Measurements from ENCODE around the gene REX1BD.
"Not testable (repeated sequence)": the region's sequence is repeated elsewhere in the genome, so short reads cannot be mapped to it uniquely, and the experiment has no call there.

The REX1BD gene

DNA sequence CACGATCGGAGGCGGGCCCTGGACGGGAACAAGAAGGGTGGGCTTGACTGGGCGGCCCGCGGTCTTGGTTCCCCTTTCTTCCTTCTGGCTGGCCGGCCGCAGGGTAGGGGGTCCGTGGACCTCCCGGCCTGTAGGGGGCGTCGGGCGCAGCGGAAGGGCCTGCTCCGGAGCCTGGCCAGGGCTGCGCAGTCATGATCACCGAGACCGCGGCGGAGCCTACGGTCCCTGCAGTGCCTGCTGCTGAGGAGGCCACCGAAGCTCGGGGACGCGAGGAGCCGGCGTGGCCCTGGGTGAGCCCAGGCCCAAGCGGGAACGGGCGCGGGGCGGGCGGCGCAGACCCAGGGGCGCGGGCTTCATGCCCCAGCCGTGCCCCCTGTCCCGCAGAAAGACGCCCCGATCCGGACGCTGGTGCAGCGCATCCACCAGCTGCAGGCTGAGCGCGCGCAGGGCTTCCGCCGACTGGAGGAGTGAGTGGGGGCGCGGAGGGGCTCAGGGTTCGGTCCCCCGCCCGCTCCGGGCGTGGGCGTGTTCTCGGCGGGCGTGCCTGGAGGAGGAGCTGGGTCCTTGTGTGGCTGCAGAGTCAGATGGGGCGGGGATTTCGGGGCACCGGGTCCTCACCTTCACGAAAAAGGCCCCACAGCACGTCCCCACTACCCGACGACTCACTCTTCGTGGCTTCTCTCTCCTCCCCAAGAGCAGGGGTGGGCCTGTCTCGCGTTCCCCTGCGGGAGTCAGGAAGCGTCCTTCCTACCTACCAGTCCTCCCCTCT lies at the start of gene REX1BD:
REX1BD (plus strand) TSS at position 188 of the 769 bp plus-strand sequence; CDS start at position 192, 4 bp downstream.
- peak; percentile 36 for DNase-seq

DNA sequence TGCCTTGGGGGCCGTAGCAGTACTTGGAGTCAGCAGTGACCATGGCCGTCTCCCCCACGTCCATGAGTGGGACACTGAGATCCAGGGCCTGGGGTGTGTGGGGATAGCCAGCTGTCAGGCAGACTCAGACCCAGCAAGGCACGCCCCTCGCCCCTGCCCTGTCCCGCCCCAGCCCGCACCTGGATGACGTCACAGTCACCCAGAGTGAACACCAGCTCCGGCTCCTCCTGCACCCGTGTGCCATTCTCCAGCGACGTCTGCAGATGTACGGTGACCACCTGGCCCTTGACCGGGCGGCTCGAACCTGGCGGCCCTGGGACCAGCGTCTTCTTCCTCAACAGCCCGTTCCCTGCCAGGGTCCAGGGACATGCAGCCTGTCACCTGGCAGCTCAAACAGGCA lies 49.2 kb upstream of the REX1BD start:
- DNase-seq, result no peak

DNA sequence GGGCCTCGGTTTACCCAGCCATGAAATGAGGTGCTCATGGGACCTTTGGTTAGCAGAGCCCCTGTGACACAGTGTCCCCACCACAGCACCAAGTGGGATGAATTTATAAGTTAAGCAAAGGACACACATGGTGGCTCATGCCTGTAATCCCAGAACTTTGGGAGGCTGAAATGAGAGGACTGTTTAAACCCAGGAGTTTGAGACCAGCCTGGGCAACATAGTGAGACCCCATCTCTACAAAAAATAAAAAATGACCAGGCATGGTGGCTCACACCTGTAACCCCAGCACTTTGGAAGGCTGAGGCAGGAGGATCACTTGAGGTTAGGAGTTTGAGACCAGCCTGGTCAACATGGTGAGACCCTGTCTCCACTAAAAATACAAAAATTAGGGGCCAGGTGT lies 48.4 kb upstream of the REX1BD start:
- not testable (repeated sequence) for DNase-seq

DNA sequence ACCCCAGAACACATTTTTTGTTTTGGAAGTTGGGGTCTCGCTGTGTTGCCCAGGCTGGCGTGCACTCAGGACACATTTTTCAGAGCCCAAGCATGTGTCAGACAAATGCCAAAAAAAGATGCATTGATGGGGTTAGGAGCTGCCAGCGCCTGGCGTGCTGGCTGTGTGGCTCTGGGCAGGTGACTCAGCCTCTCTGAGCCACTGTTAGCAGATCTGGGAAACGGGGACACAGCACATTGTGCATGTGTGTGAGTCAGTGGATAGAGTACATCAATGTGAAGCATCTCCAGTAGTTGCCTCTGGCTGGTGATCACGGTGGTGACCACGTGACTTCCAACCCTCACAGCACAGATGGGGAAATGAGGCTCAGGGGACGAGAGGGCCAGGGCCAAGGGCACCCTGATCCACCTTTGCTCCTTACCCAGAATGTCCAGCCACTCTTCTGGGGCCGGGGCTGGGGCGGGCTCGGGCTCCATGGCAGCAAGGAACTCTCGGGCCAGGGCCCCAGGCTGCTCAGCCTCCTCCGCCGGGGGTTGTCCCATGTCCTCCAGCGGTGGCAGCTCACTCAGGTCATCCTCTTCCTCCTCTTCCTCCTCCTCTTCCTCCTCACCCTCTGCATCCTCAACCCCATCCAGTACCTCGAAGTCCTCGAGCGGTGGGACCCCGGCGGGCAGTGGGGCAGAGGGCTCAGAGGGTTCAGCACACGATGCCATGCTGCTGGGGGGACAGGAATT lies 47.2 kb upstream of the REX1BD start:
- no peak for DNase-seq

DNA sequence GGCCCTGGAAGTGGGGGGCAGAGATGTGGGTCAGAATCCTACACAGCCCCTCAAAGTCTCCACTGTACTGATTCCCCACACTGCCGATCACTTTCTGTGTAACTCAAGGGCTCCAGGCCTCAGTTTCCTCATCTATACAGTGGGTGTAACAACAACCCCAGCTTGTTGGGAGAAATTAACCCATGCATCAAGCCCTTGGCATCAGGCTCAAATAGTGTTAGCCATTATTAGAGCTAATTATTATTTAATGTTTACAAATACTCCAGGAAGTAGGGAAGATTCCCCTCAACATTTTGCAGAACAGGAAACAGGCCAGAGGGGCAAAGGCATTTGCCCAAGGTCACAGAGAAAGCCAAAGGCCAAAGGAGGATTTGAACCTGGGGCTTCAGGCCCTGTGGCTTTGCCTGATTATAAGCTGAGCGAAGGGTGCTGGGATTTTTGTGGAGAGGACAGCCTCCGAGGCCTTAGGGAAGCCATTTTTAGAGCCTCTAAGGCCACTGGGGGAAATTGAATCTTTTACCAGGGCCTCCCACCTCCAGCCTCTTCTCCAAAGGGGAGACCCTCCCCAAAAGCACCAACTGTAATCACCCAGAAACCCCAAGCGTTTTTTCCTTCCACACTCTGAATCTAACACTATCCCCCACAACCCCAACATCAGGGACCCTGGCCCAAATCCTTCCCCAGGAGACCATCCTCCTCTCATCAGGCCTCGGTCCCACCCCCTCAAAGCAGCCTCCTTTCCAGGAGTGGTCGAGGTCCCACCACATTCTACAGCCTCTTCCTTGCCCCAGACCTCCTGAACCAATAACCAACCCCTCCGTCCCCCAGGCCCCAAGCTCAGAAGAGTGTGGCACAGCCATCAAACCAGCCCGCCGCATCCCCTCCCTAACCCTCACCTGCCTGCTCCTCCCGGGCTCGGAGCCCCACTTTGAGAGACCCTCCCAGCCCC lies 46.3 kb upstream of the REX1BD start:
- DNase-seq, result no peak

DNA sequence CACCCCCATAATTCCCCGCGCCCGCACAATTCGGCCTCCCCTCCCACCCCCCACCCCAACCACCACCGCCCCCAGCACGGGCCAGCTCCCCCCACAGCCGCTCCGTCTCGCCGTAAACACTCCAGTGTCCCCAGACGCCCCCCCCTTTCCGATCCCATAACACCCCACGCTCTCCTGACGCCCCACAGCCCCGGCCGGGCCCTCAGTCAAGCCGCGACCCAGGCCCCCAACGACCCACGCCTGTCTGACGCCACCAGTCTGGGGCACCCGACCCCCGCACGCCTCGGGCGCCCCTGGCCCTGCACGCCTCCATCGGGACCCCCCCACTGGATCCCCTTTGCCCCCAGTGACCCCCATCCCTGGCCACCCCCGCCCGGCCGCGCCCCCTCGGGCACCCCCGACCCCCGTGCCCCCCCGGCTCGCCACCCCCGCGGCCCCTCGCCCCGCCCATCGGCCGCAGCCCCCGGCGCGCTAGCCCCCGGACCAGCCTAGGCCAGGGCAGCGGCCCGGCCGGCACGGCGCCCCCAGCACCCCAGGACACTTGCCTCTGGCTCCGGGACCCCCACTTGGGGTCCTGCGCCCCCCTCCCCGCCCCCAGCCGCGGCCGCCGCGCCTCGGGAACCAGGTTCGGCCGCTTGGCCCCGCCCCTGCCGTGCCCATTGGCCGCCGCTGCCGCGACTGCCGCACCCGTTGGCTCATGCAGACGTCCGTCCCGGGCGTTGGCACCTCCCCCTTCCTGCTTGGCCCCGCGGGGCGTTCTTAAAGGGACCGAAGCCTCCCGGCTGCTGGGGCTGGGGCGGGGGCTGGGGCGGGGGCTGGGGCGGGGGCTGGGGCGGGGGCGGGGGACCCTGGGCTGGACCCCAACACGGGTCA lies 45.4 kb upstream of the REX1BD start, which contains the start of gene FKBP8:
FKBP8 (minus strand) TSS at position 633 of the 873 bp plus-strand sequence. CDS start 1,603 bp downstream, outside the sequence.
- DNase-seq, result peak; percentile 56

DNA sequence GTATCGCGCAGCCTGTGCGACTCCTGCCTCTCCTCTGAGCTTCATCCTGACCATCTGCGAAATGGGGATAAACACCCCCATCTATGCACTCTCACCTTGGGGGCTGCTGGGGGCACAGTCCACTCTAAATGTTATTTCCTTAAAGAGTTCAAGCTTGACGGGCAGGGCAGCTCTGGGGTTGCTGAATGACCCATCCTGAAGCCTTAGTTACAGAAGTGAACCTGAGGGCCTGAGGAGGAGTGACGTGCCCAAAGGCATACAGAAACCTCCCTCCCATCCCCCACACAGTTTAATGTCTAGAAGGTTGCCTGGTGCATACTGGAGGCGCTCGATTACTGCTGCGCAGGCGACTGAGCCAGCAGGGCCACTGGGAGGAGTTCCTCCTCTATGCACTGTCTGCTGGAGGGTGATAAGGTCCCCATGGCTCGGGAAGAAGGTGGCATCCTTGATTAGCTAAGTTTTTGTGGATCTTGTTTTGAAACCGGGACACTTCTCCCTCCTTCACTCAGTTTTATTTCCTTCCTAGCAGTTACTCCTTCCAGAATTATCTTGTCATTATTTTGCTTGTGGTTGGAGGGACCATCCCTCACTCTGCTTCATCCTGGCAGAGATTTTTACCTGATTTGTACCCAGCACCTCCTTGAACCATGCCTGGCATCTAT lies 44.7 kb upstream of the REX1BD start:
- no peak for DNase-seq

DNA sequence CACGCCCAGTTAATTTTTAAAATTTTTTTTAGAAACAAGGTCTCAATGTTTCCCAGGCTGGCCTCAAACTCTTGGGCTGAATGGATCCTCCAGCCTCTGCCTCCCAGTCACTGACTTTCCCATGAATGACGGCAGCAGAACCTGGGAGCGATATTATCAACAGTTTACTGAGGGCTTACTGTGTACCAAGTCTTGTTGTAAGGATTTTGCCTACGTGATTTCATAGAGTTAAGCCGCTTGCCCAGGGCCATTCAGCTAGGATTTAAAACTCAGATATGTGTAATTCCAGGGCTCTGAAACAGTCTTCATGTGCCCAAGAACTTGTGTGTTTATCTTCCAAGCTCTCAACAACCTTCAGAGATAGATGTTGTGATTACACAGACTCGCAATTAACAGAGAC lies 37.0 kb upstream of the REX1BD start:
- no peak for DNase-seq

DNA sequence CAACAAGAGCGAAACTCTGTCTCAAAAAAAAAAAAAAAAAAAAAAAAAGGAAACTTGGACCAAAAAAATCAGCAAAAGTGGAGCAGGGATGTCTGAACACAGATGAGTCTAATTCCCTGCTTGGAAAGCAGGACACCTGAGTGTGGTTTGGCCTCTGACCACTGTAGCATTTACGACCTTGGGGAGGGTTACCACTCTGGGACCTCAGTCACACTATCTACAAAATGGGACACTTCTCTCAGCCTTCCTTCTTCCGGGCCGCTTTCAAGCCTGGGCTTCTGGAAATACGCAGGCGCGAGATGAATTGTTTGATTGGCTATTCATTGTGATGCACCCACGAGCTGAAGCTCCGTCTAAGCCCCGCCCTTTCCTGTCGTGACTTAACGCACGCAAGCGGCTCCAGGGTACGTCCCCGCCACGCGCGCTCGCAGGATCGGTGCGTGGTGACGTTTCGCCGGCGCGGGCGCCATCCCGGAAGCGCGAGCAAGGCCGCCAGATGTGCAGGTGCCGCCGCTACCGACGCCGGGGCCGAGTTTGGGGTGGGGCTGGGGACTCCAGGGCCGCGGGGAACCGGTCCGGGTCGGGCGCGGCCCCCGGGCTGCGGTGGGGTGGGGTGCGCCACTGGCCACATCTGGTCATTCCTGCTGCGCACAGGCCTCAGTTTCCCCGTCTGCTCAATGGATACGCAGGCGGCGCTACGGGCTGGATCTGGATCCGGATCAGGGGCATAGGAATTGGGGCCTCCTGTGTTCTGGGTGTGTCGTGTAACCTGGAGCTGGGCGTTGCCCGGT lies 31.0 kb upstream of the REX1BD start, which contains the start of gene KXD1:
KXD1 (plus strand) TSS at position 460 of the 791 bp plus-strand sequence. CDS start 4,187 bp downstream, outside the sequence.
- peak; percentile 94 for DNase-seq

DNA sequence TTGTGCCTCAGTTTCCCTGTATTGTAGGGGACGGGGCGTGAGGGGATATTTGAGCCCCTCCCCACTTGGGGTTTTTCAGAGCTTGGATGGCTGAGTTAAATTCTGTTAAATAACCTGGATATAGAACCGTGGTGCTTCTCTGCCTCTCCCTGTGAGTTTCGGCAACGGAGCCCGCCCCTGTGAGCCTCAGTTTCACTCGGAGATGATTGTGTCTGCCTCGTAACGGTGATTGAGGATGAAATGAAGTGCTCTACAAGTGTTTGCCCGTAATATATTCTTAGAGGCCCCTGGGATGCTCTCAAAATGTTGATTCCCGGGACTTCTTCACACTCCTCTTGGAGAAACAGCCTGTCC lies 30.4 kb upstream of the REX1BD start:
- no peak for DNase-seq

DNA sequence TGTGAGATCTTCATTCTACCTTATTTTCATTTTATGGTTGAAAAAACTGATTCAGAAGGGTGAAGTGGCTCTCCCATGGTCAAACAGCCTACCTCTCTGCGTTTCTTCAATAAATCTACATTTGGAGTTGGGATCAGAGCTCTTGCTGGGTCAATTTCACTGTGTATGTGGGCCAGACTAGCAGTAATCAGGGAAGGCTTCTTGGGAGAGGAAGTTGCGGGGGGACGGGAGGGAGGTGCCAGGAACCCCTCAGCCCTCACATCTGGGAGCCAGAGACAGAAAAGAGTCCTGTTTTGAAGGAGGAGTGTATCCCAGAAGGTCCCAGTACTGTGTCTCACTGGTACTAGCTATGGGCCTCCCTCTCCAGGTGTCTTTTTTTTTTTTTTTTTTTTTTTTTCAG lies 30.0 kb upstream of the REX1BD start:
- no peak for DNase-seq

DNA sequence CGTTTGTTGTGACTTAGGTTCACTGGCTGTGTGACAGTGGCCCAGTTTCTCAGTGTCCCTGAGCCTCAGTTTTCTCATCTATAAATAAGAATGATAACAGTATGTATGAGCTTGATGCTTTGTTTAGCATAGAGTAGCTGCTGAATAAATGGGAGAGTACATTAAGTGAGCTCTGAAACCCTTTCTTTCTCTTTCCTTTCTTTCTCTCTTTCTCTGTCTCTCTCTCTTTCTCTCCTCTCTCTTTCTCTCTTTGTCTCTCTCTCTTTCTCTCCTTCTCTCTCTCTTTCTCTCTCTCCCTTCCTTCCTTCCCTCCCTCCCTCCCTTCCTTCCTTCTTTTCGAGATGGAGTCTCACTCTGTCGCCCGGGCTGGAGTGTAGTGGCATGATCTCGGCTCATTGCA lies 28.9 kb upstream of the REX1BD start:
- no peak for DNase-seq

DNA sequence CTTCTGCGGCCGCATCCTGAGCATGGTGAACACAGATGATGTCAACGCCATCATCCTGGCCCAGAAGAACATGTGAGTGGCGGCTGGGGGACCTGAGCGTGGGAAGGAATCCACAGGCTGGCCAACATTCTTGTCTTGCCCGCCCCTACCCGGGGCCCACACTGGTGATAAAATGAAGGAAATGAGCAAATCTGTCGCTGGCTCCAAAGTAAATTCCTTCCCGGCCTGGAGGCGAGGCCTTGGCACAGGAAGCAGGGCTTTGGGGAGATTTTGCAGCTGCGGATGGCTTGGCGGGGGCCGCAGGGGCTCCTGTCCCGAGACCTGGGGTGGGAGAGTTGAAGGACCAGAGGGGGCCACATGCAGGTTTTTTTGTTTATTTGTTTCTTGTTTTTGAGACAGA lies 26.5 kb upstream of the REX1BD start:
- DNase-seq, result no peak

DNA sequence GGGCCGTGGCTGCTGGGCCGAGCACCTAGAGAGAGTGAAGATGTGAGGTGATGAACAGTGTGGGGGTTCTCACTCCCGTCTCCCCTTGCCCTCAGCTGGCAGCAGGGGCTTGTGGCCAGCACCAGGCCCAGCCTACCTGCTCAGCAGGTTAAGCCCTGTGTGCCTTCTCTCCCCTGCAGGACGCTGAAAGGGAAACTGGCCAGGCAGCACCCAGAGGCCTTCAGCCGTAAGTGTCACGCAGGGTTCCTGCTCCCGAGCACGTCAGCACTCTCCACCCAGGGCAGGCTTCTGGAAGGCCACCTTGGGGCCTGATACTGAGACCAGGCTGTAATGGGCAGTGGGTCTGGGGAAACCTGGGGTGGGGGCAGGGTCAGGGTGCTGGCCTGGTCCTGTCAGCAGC lies 21.6 kb upstream of the REX1BD start:
- DNase-seq, result no peak

DNA sequence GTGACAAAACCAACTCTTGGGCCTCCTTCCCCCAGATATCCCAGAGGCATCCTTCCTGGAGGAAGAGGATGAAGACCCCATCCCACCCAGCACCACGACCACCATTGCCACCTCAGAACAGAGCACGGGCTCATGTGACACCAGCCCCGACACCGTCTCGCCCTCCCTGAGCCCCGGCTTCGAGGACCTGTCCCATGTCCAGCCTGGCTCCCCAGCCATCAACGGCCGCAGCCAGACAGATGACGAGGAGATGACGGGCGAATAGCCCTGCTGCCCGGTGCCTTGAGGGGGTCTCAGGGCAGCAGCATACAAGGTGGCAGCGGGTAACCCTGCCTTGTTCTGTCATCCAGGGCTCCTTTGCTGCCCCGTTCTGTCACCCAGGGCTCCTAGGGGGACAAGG lies 20.2 kb upstream of the REX1BD start:
- DNase-seq, result no peak

DNA sequence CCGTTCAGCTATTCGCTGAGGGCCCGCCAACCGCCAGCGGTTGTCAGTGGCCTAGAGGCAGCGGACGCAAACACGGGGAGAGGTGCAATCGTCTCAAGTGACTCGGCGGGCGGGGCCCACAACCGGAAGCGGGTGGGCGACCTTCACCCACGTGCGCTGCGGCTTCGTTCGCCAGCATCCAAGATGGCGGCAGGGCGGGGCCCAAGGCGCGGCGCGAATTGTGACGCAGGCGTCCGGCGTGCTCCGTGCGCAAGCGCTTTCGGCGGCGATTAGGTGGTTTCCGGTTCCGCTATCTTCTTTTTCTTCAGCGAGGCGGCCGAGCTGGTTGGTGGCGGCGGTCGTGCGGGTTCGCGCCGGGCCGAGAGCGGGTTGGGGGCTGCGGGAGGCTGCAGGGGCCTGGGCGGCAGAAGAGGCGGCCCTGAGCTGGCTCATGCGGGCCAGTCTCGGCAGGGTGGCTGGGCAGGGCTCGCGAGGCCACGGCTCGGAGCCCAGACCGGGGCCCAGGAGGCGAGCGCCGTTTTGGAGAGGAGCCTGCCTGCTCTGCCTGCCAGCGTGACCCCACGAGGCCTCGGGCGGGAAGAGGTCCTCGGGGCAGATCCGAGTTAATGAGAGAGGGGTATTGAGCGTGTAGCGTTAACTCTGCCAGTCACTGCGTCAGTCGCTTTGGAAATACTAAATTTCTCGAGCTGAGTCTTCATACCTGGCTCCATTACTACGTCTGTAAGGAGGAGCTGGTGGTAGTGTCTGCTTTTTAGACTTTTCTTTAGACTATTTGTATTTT lies 16.8 kb upstream of the REX1BD start, which contains the start of gene UBA52:
UBA52 (plus strand) TSS at position 294 of the 781 bp plus-strand sequence. CDS start 1,444 bp downstream, outside the sequence.
- peak; percentile 95 for DNase-seq

DNA sequence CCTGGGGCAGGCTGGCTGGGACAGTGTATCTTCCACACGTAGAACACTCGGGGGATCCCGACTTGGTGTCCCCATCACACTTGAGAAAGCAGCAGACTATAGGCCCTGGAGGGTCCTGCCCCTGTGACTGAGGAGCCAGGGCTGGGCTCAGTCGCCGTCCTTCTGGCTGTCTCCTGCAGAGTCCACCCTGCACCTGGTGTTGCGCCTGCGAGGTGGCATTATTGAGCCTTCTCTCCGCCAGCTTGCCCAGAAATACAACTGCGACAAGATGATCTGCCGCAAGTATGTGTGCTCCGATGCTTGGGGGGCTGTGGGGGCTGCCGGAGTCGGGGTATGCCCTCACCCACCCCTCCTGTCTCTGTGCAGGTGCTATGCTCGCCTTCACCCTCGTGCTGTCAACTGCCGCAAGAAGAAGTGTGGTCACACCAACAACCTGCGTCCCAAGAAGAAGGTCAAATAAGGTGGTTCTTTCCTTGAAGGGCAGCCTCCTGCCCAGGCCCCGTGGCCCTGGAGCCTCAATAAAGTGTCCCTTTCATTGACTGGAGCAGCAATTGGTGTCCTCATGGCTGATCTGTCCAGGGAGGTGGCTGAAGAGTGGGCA lies 13.8 kb upstream of the REX1BD start:
- DNase-seq, result no peak

DNA sequence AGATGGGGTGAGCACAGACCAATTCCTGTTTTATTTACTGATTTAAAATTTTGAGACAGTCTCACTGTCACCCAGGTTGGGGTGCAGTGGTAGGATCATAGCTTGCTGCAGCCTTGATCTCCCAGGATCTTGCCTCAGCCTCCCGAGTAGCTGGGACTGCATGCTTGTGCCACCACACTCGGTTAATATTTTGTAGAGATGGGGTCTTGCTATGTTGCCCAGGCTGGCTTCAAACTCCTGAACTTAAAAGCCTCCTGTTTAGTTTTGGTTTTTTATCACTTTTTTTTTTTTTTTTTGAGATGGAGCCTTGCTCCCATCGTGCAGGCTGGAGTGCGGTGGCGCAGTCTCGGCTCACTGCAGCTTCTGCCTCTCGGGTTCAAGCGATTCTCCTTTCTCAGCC lies 12.2 kb upstream of the REX1BD start:
- DNase-seq, result no peak

DNA sequence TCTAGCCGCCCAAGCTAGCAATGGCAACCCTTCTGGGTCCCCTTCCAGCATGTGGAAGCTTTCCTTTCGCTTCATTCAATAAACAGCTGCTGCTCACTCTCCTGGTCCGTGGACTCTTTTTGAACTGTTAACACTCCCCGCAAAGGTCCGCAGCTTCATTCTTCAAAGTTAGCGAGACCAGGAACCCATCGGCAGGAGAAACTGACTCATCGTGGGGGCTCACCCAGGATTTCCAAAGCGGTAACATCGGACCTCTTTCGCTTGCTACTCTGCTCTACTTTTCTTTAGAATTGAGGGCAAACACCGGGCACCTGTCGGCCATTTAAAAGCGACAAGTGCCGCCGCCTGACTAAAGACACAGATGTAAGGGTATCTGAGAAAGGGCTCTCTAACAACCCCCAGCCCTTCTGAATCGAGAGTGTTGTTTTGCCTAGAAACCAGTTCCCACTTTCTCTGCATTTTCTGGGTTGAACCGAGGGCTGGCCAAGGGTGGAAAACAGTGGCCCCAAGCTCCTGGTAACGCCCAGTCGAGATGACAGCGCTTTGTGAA lies 11.2 kb upstream of the REX1BD start:
- DNase-seq, result no peak
